MG63 (cell line): ENCODE data around the gene TAGLN. TPM values are rescaled to one million over a fixed set of nuclear protein-coding genes. Genes with fewer than 3 reads are reported as not detected.

Experiments used
- DNase-seq: peaks from one replicate; pipeline ENCODE4 v3.0.0-alpha.2; 2020
- H3K27me3 ChIP-seq: fragments of 250-450 bp; sonication (Bioruptor Pico); 2 replicates; pipeline ENCODE4 v1.5.1; 2020; ENCODE audit warnings: mild to moderate bottlenecking, moderate library complexity
- H3K36me3 ChIP-seq: fragments of 250-450 bp; sonication (Bioruptor Pico); 2 replicates; pipeline ENCODE4 v1.5.1; 2020; ENCODE audit warnings: mild to moderate bottlenecking, moderate library complexity
- H3K4me3 ChIP-seq: fragments of 250-450 bp; sonication (Bioruptor Pico); 2 replicates; pipeline ENCODE4 v1.5.1; 2020; ENCODE audit warnings: mild to moderate bottlenecking, moderate library complexity
- H3K9me3 ChIP-seq: fragments of 250-450 bp; sonication (Bioruptor Pico); 2 replicates; pipeline ENCODE4 v1.5.1; 2020; ENCODE audit warnings: mild to moderate bottlenecking, moderate library complexity
- total RNA-seq: library from RNA; depleted of rRNA; stranded (reverse); fragments of >200 nt; shearing (Covaris generic); gene quantifications from 2 replicates; pipeline ENCODE4 v1.2.3, GENCODE V29; 2014; ENCODE audit warnings: low replicate concordance; rRNA removed

Gene TAGLN
- total RNA-seq, 1 experiment from 2014 or later = 0.92 TPM

GRCh38 chr11:117230286-117230961 is 31.3 kb downstream of the TAGLN start:
- 0 out of 2 replicates have a peak overlapping the region, but pooled peaks have one; percentile 1 for H3K4me3 ChIP-seq
- peaks cover 30% of the 10 kb centered on the region for H3K36me3 ChIP-seq
- DNase-seq = no peak
- H3K9me3 ChIP-seq = no peaks in the 10 kb centered on the region
- no peaks in the 10 kb centered on the region for H3K27me3 ChIP-seq

GRCh38 chr11:117230999-117231841 is 32.0 kb downstream of the TAGLN start:
- no peak for DNase-seq
- peaks cover 29% of the 10 kb centered on the region for H3K36me3 ChIP-seq
- peak overlapping the region; percentile 94 for H3K4me3 ChIP-seq
- no peaks in the 10 kb centered on the region for H3K9me3 ChIP-seq
- no peaks in the 10 kb centered on the region for H3K27me3 ChIP-seq

GRCh38 chr11:117231842-117232091 is 32.6 kb downstream of the TAGLN start, which contains the start of gene PCSK7:
PCSK7 (minus strand) TSS chr11:117232073; CDS start chr11:117229844, 2,229 bp downstream.
- peak within 1 kb of the TSS; percentile 94 for H3K4me3 ChIP-seq
- no peaks in the 10 kb centered on the region for H3K9me3 ChIP-seq
- peaks cover 30% of the 10 kb centered on the region for H3K36me3 ChIP-seq
- no peak for DNase-seq
- H3K27me3 ChIP-seq = no peaks in the 10 kb centered on the region

- Histone ChIP-seq H3K9me3 (no peaks in the 10 kb centered on the region), H3K4me3 (peak within 1 kb of the TSS; percentile 94), H3K36me3 (peaks cover 28% of the 10 kb centered on the region), H3K27me3 (no peaks in the 10 kb centered on the region)
- DNase-seq = peak; percentile 81
These were observed 33.1 kb downstream of the TAGLN start, which contains the start of gene RNF214 for GRCh38 chr11:117232092-117232878. RNF214 (plus strand) TSS chr11:117232671; CDS start chr11:117234273, 1,602 bp downstream.

GRCh38 chr11:117232911-117233409 is 33.8 kb downstream of the TAGLN start:
- Histone ChIP-seq H3K36me3 (peaks cover 23% of the 10 kb centered on the region), H3K9me3 (no peaks in the 10 kb centered on the region), H3K27me3 (no peaks in the 10 kb centered on the region), H3K4me3 (peak overlapping the region; percentile 94)
- peak; percentile 3 for DNase-seq

DNA sequence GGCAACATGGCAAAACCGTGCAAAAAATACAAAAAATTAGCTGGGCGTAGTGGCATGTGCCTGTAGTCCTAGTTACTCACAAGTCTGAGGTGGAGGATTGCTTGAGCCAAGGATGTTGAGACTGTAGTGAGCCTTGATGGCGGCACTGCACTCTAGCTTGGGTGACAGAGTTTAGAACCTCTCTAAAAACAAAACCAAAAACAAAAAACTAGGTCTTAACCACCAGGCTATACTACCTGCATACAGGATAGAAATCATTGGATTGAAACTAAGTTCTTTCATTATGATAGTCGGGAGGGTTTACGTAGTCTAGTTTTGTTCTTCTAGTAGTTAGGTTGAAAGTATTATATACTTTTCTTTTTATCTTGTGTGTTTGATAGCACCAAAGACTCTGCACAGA is 39.1 kb downstream of the TAGLN start:
- H3K36me3 ChIP-seq = peaks cover 38% of the 10 kb centered on the region
- DNase-seq = no peak
- no peaks in the 10 kb centered on the region for H3K27me3 ChIP-seq
- H3K9me3 ChIP-seq = no peaks in the 10 kb centered on the region
- no peak overlapping the region for H3K4me3 ChIP-seq

- Histone ChIP-seq H3K36me3 (peaks cover 46% of the 10 kb centered on the region), H3K27me3 (no peaks in the 10 kb centered on the region), H3K4me3 (no peak overlapping the region), H3K9me3 (no peaks in the 10 kb centered on the region)
- peak; percentile 55 for DNase-seq
These were observed 40.1 kb downstream of the TAGLN start for GRCh38 chr11:117239295-117239694.

DNA sequence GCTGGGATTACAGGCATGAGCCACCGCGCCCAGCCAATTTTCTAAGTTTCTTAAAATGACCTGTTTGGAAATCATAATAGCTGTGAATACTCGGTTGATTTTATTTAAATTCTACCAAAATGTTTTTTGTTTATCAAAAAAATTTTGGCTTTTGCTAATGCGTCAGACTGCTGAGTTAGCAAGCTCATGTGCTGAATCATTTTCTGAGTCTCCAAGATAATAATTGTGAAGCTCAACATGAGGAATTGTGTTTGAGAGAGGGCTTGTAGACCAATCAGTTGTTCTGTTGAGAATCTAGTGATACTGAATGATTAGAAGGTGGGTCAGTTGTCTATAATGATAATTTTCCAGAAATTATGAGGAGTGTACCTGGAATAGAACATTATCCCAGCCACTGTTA is 49.2 kb downstream of the TAGLN start:
- no peaks in the 10 kb centered on the region for H3K9me3 ChIP-seq
- H3K27me3 ChIP-seq = no peaks in the 10 kb centered on the region
- H3K36me3 ChIP-seq = peaks cover 46% of the 10 kb centered on the region
- H3K4me3 ChIP-seq = no peak overlapping the region
- DNase-seq = no peak

DNA sequence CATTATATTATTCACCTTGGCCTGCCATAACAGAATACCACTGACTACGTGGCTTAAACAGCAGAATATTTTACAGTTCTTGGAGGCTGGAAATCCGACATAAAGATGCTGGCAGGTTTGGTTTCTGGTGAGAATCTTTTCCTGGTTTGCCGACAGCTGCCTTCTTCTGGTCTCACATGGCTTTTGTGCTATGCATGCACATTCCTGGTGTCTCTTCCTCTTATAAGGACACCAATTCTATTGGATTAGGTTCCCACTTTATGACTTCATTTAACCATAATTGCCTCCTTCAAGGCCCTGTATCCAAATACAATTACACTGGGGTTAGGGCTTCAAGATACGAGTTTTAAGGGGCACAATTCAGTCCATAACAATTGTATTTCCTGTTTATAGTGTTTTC is 50.4 kb downstream of the TAGLN start:
- Histone ChIP-seq H3K9me3 (no peaks in the 10 kb centered on the region), H3K27me3 (no peaks in the 10 kb centered on the region), H3K36me3 (peaks cover 38% of the 10 kb centered on the region), H3K4me3 (no peak overlapping the region)
- no peak for DNase-seq

GRCh38 chr11:117251506-117251905 is 52.3 kb downstream of the TAGLN start:
- Histone ChIP-seq H3K4me3 (no peak overlapping the region), H3K9me3 (no peaks in the 10 kb centered on the region), H3K36me3 (peaks cover 31% of the 10 kb centered on the region), H3K27me3 (no peaks in the 10 kb centered on the region)
- no peak for DNase-seq

- DNase-seq = no peak
- Histone ChIP-seq H3K4me3 (no peak overlapping the region), H3K9me3 (no peaks in the 10 kb centered on the region)
These were observed 56.8 kb downstream of the TAGLN start for GRCh38 chr11:117255966-117256365.

DNA sequence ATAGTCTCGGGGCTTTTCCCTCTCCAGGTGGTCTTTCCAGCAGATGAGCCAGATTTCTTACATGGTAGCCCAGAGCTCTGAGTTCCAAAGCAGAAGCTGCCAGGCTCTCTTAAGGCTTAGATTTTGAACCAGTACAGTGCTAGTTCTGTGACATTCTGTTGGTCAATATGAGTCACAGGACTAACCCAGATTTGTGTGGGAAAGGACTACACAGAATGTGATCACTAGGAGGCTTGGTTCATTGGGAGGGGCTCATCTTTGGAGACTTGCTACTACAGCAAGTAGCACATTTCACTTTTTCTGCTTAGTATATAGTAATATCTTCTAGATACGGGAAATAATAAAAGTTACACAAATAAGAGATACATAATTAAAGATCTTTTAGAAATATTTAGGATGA is 57.4 kb downstream of the TAGLN start:
- no peaks in the 10 kb centered on the region for H3K9me3 ChIP-seq
- H3K36me3 ChIP-seq = peaks cover 18% of the 10 kb centered on the region
- no peak for DNase-seq
- H3K27me3 ChIP-seq = no peaks in the 10 kb centered on the region
- no peak overlapping the region for H3K4me3 ChIP-seq

More at GRCh38 chr11:117255966-117256365, 56.8 kb downstream of the TAGLN start:
- Histone ChIP-seq H3K27me3 (no peaks in the 10 kb centered on the region), H3K36me3 (peaks cover 12% of the 10 kb centered on the region)

Other genes starting within 250 kb of the TAGLN start
- 4.1 and 4.3 TPM in 2 replicates for gene SIK3, start 100.9 kb upstream of the TAGLN start, total RNA-seq
- 143 and 205 TPM in 2 replicates for gene PAFAH1B2, start 55.1 kb upstream of the TAGLN start, total RNA-seq
- 2.7 and 19.8 TPM in 2 replicates for gene SIDT2, start 20.6 kb upstream of the TAGLN start, total RNA-seq
- gene PCSK7, start 32.7 kb downstream of the TAGLN start, total RNA-seq = 24.9 and 26.7 TPM in 2 replicates
- gene RNF214, start 33.3 kb downstream of the TAGLN start, total RNA-seq = 1.3 and 2.4 TPM in 2 replicates
- 0.15 and 3.2 TPM in 2 replicates for gene BACE1-AS, start 92.0 kb downstream of the TAGLN start, total RNA-seq
- 7.6 and 9.1 TPM in 2 replicates for gene BACE1, start 116.9 kb downstream of the TAGLN start, total RNA-seq
- 23.2 and 33.1 TPM in 2 replicates for gene CEP164, start 128.5 kb downstream of the TAGLN start, total RNA-seq